ENCODE data around the gene MED27. TPM values are rescaled to one million over a fixed set of nuclear protein-coding genes. Genes with fewer than 3 reads are reported as not detected.

MED27 gene
- total and polyA plus RNA-seq, 2 of the 8 experiments (the other 6 are each of a cell fraction or from before 2014, with no cell fraction given), result 29.9 to 56.5 TPM

DNA sequence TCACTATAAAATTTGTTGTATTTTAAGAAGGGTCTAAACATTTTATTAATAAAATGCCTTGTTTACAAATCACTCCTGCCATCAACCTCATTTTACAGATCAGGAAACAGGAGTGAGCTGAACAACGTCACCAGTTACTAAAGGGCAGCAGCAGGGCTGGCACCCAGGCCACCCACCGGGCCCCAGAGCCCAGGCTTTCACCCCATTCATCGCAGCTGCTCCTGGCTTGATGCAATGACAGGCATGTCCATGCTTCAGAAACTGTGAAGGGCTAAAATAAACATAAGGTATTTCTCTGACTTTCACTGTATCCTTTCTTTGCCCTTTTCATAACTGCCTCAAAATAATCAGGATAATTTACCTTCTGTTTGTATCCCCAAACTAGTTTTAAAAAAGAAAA, 18.1 kb downstream of the MED27 start:
- no peak overlapping the region for H2BK5ac ChIP-seq (ENCODE audit: low read depth, low read length)
- no peak overlapping the region for H4K8ac ChIP-seq (ENCODE audit: extremely low read depth, insufficient read depth, low read length)
- no peak overlapping the region for H2BK12ac ChIP-seq (ENCODE audit: low read depth, low read length)
- no peak overlapping the region for H3K9ac ChIP-seq (replicated peaks in 1 of 4; ENCODE audit: extremely low read depth in 1 of 4, low read depth in 3 of 4, low read length in 3 of 4)
- no peak overlapping the region for H2AFZ ChIP-seq (ENCODE audit: low read length)
- H4K91ac ChIP-seq (replicated peaks; ENCODE audit: insufficient read length, low read length), result no peak overlapping the region
- FAIRE-seq, result no peak
- H3K27me3 ChIP-seq (replicated peaks in 1 of 4; ENCODE audit: control insufficient read depth in 3 of 4, extremely low read depth in 1 of 4, insufficient read depth in 3 of 4, low read length in 3 of 4), result no peaks in the 10 kb centered on the region
- peaks cover 0 to 3% (median 2%) of the 10 kb centered on the region in 4 experiments; a peak in 1 of 8 replicates for H3K36me3 ChIP-seq (ENCODE audit: control insufficient read depth in 2 of 4, insufficient read depth in 4 of 4, low read length in 3 of 4)
- peaks cover 0 to 7% (median 2%) of the 10 kb centered on the region in 4 experiments; a peak in 3 of 7 replicates for H3K4me1 ChIP-seq (replicated peaks in 1 of 4; ENCODE audit: control insufficient read depth in 3 of 4, insufficient read depth in 4 of 4, low read length in 3 of 4)
- H3K23ac ChIP-seq (ENCODE audit: insufficient read length), result no peak overlapping the region
- peaks cover 2 to 5% of the 10 kb centered on the region in 2 experiments for H4K20me1 ChIP-seq (replicated peaks in 1 of 2; ENCODE audit: control insufficient read depth in 1 of 2, insufficient read depth in 2 of 2, low read length in 2 of 2)
- H3K4ac ChIP-seq (replicated peaks; ENCODE audit: insufficient read length, low read depth, low read length), result no peak overlapping the region
- H4K5ac ChIP-seq (ENCODE audit: insufficient read length, low read depth, low read length), result no peak overlapping the region
- H3K23me2 ChIP-seq (ENCODE audit: low read depth, low read length), result no peaks in the 10 kb centered on the region
- 88% methylated on average over 3 of the region's 3 CpGs; no CpG with 5 or more reads in 1 of the 2 experiments for WGBS, 2 experiments (ENCODE audit: extremely low coverage in 1 of 2, insufficient coverage in 1 of 2, insufficient read length in 1 of 2, insufficient replicate concordance in 2 of 2, low coverage in 1 of 2, low lambda C conversion rate in 2 of 2, missing lambda C conversion rate in 1 of 2)
- H2AK5ac ChIP-seq (ENCODE audit: low read depth, low read length), result no peak overlapping the region
- no peak overlapping the region for H2BK20ac ChIP-seq (ENCODE audit: low read length)
- no peak overlapping the region for H3K4me2 ChIP-seq (ENCODE audit: insufficient read depth in 1 of 2, low read depth in 2 of 2, low read length in 2 of 2)
- ChIA-PET CTCF (ENCODE audit: partially characterized antibody) (interaction anchor here (1.0 to 1.9 kb wide), 3 partner anchors 106 to 177 kb away, joined by 3 to 8 read pairs (median 4); no protein-coding TSS in a partner anchor), POLR2A (ENCODE audit: partially characterized antibody) (interaction anchor here (1.0 to 1.1 kb wide), 2 partner anchors 38 to 90 kb away, joined by 3 read pairs; no protein-coding TSS in a partner anchor)
- no peak overlapping the region for H3K56ac ChIP-seq (replicated peaks; ENCODE audit: insufficient read length, low read depth, low read length)
- no peak overlapping the region for H3K14ac ChIP-seq (ENCODE audit: insufficient read length)
- DNase-seq (ENCODE audit: low read depth in 1 of 2, low spot score in 2 of 2), result no peak
- no peak overlapping the region for H2BK120ac ChIP-seq (replicated peaks; ENCODE audit: low read depth, low read length)
- no peak overlapping the region for H3K4me3 ChIP-seq (ENCODE audit: extremely low read depth in 1 of 4, insufficient read depth in 2 of 4, low read depth in 3 of 4, low read length in 4 of 4)
- no peak overlapping the region for H3K18ac ChIP-seq (ENCODE audit: extremely low read depth, low read length)
- peaks cover 0 to 74% of the 10 kb centered on the region in 2 experiments for H3K79me2 ChIP-seq (ENCODE audit: control insufficient read depth in 1 of 2, insufficient read depth in 2 of 2, low read length in 2 of 2)
- H3K9me3 ChIP-seq (ENCODE audit: insufficient read depth in 2 of 2, low read depth in 1 of 2, low read length in 1 of 2), result no peaks in the 10 kb centered on the region
- no peak overlapping the region for H2BK15ac ChIP-seq (ENCODE audit: low read length)
- no peak overlapping the region for H3K27ac ChIP-seq (ENCODE audit: low read depth, low read length)
- H3K79me1 ChIP-seq (ENCODE audit: low read depth, low read length), result peaks cover 26% of the 10 kb centered on the region
- TF ChIP-seq, protein P1, sequence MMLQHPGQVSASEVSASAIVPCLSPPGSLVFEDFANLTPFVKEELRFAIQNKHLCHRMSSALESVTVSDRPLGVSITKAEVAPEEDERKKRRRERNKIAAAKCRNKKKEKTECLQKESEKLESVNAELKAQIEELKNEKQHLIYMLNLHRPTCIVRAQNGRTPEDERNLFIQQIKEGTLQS (IDR thresholded peaks at IDR 0.05; ENCODE audit: insufficient read depth, low read depth, low read length), result no peak
- TF ChIP-seq SIX5 (IDR thresholded peaks at IDR 0.05; ENCODE audit: low read depth, low read length) (no peak), PHF8 (conservative IDR thresholded peaks at IDR 0.05; ENCODE audit: low read depth, low read length) (no peak), TAF7 (optimal IDR thresholded peaks at IDR 0.05; ENCODE audit: borderline replicate concordance, low read depth, low read length) (no peak), SIN3A (conservative IDR thresholded peaks at IDR 0.05 in 1 of 2, IDR thresholded peaks at IDR 0.05 in 1 of 2; ENCODE audit: low read depth in 1 of 2, low read length in 2 of 2) (no peak), POLR2AphosphoS5 (IDR thresholded peaks at IDR 0.05; ENCODE audit: low read depth, low read length) (no peak), CHD2 (IDR thresholded peaks at IDR 0.05; ENCODE audit: low read length) (no peak), FOSL1 (IDR thresholded peaks at IDR 0.05; ENCODE audit: insufficient read depth, low read depth, low read length) (no peak), ZNF274 (IDR thresholded peaks at IDR 0.05; ENCODE audit: borderline replicate concordance, extremely low read depth, low read length) (no peak)
- TF ChIP-seq, protein P2, sequence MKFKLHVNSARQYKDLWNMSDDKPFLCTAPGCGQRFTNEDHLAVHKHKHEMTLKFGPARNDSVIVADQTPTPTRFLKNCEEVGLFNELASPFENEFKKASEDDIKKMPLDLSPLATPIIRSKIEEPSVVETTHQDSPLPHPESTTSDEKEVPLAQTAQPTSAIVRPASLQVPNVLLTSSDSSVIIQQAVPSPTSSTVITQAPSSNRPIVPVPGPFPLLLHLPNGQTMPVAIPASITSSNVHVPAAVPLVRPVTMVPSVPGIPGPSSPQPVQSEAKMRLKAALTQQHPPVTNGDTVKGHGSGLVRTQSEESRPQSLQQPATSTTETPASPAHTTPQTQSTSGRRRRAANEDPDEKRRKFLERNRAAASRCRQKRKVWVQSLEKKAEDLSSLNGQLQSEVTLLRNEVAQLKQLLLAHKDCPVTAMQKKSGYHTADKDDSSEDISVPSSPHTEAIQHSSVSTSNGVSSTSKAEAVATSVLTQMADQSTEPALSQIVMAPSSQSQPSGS (IDR thresholded peaks at IDR 0.05; ENCODE audit: low read length), result no peak
